Transverse colon (tissue), 3 donors: Measurements from ENCODE around the gene MRPL1.

Experiments used
- EP300 ChIP-seq: sonication (generic); formaldehyde crosslinking; IDR thresholded peaks from one replicate; pipeline ENCODE4 v1.6.1; 2017; ENCODE audit warnings: antibody characterized with exemption, low read depth
- POLR2AphosphoS5 ChIP-seq, 3 donors: sonication (generic); formaldehyde crosslinking; IDR thresholded peaks; one replicate each; pipeline ENCODE4 v1.6.1; 2016; ENCODE audit warnings: antibody characterized with exemption in 3 of 3

- TF ChIP-seq EP300 (no peak), POLR2AphosphoS5 (IDR thresholded peaks at IDR 0.05) (no peak)
Measured at GRCh38 chr4:77910676-77911075, 48.0 kb downstream of the MRPL1 start.
